AG09309 (cell line): ENCODE results near the gene CPXM1.

Experiments
- DNase-seq: peaks from one replicate; pipeline ENCODE4 v3.0.0-alpha.2; 2010; ENCODE audit warnings: low read depth
- H3K4me3 ChIP-seq: 2 replicates; pipeline ENCODE4 v1.5.1; 2011; ENCODE audit warnings: mild to moderate bottlenecking, low read depth, low read length, moderate library complexity; ENCODE audit not compliant: control insufficient read depth
- CTCF ChIP-seq: IDR thresholded peaks from 2 replicates; pipeline ENCODE4 v1.5.1; 2011; ENCODE audit warnings: mild to moderate bottlenecking, low read depth, low read length, inconsistent platforms; ENCODE audit not compliant: insufficient read depth, control insufficient read depth; ENCODE audit errors: missing control alignments

CPXM1 gene

GRCh38 chr20:2759143-2759542 is 41.3 kb downstream of the CPXM1 start:
- TF ChIP-seq CTCF: no peak
- H3K4me3 ChIP-seq: no peak overlapping the region
- DNase-seq: no peak

- no peak for DNase-seq
- no peak overlapping the region for H3K4me3 ChIP-seq
- no peak for TF ChIP-seq CTCF
Measured at GRCh38 chr20:2757969-2758368, 42.5 kb downstream of the CPXM1 start.

GRCh38 chr20:2757001-2757400 is 43.4 kb downstream of the CPXM1 start:
- DNase-seq: no peak
- no peak for TF ChIP-seq CTCF
- H3K4me3 ChIP-seq: no peak overlapping the region

- no peak for DNase-seq
- peak; percentile 88 for TF ChIP-seq CTCF
- no peak overlapping the region for H3K4me3 ChIP-seq
Measured at GRCh38 chr20:2756056-2756611, 44.3 kb downstream of the CPXM1 start.

- TF ChIP-seq CTCF: no peak
- no peak overlapping the region for H3K4me3 ChIP-seq
- no peak for DNase-seq
Measured at GRCh38 chr20:2755451-2756055, 44.9 kb downstream of the CPXM1 start.

GRCh38 chr20:2754424-2754823 is 46.0 kb downstream of the CPXM1 start:
- TF ChIP-seq CTCF: no peak
- no peak overlapping the region for H3K4me3 ChIP-seq
- no peak for DNase-seq
